Measurements from ENCODE around the gene LRCH1.
"Not testable (repeated sequence)": the region's sequence is repeated elsewhere in the genome, so short reads cannot be mapped to it uniquely, and the experiment has no call there.

Gene LRCH1

DNA sequence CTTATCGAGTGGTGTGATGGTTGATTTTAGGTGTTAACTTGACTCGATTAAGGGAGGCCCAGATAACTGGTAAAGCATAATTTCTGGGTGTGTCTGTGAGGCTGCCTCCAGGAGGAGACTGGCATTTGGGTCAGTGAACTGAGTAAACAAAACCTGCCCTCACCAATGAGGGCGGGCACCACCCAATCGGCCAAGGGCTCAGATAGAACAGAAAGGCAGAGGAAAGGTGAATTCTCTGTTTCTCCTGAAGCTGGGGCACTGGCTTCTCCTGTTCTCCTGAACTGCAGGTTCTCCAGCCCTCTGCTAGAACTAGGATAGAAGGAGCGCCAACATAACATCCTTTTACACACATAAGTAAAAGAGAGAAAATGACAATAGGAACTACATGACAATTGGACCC lies 208.9 kb downstream of the LRCH1 start:
- H3K9me3 ChIP-seq, result no peaks in the 10 kb centered on the region
- no peaks in the 10 kb centered on the region for H3K36me3 ChIP-seq
- DNase-seq, result no peak
- H3K4me1 ChIP-seq, result no peaks in the 10 kb centered on the region
- no peak for TF ChIP-seq CTCF (IDR thresholded peaks at IDR 0.05; ENCODE audit: low read depth, low read length)
- no peak overlapping the region for H3K4me3 ChIP-seq (ENCODE audit: low read depth, low read length)
- H3K27me3 ChIP-seq, result no peaks in the 10 kb centered on the region

DNA sequence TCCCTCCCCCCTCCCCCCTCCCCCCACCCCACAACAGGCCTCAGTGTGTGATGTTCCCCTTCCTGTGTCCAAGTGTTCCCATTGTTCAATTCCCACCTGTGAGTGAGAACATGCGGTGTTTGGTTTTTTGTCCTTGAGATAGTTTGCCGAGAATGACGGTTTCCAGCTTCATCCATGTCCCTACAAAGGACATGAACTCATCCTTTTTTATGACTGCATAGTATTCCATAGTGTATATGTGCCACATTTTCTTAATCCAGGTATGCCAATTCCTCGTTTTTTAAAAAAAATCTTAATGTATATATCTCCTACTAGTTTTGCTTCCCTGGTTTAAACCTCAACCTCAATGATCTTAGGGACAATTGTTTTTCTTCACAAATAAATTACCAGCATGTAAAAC lies 217.0 kb downstream of the LRCH1 start:
- H3K4me1 ChIP-seq; H3K9me3 ChIP-seq; H3K4me3 ChIP-seq (ENCODE audit: low read depth, low read length); H3K27me3 ChIP-seq; DNase-seq: not testable (repeated sequence)
- peaks cover 37% of the 10 kb centered on the region for H3K36me3 ChIP-seq

DNA sequence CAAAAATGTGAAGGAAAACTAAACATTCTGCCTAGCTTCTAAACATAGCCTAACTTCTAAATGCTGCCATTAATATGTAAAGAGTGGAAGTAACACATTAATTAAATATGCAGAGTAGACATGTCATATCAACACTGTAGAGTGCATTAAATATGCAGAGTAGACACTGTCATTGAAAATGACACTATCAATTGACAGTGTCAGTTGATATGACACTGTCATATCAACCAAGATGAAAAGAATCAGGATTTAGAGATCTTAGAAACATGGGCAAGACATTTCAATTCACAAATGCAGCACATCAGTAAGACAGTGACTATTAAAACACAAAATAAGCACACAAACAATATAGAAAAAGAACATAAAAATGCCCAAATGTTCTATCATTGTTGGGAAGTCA lies 218.7 kb downstream of the LRCH1 start:
- no peak for DNase-seq
- no peak for TF ChIP-seq CTCF (IDR thresholded peaks at IDR 0.05; ENCODE audit: low read depth, low read length)
- Histone ChIP-seq H3K4me3 (ENCODE audit: low read depth, low read length) (no peak overlapping the region), H3K27me3 (no peaks in the 10 kb centered on the region), H3K36me3 (peaks cover 52% of the 10 kb centered on the region), H3K4me1 (peaks cover 3% of the 10 kb centered on the region; the same call in 1 of the 2 replicates), H3K9me3 (no peaks in the 10 kb centered on the region)

- no peak for TF ChIP-seq CTCF (IDR thresholded peaks at IDR 0.05; ENCODE audit: low read depth, low read length)
- Histone ChIP-seq H3K9me3 (no peaks in the 10 kb centered on the region), H3K4me1 (peaks cover 3% of the 10 kb centered on the region; the same call in 1 of the 2 replicates), H3K36me3 (peaks cover 68% of the 10 kb centered on the region), H3K27me3 (no peaks in the 10 kb centered on the region), H3K4me3 (ENCODE audit: low read depth, low read length) (no peak overlapping the region)
- no peak for DNase-seq
Observed at GRCh38 chr13:46773541-46773940, 220.6 kb downstream of the LRCH1 start.

DNA sequence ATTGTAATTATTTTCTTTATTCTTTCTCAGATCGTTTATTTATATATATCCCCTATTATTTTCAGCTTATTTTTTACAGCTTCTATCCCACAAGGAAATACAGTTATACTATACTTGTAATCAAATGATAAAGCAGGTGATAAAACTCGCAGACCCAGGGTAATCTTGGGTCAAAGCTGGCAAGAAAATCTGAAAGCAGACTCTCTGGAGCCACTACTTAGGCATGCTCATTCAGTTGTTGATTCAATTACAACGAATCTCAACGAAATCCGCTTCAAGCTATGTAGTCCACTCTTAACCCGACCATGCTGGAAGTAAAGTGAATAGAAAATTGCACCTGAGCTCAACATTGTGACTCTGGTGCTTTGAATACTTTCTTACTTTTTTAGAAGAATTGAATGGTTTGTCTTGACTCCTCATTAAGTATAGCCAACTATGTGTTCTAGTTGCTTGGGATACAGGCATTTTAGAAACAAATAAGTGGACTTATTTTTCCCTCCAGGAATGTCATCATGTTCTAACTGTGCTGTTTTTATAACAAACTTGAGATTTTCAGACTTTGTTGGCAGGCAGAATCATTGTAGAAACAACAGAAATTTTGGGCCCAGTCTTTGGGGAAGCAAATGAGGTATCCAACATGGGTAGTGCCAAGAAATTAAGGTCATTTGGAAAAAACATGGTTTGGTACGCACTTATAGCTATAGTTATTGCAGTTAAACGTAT lies 222.6 kb downstream of the LRCH1 start:
- Histone ChIP-seq H3K9me3 (no peaks in the 10 kb centered on the region), H3K4me3 (ENCODE audit: low read depth, low read length) (no peak overlapping the region), H3K36me3 (peaks cover 80% of the 10 kb centered on the region), H3K27me3 (no peaks in the 10 kb centered on the region), H3K4me1 (peaks cover 3% of the 10 kb centered on the region; the same call in 1 of the 2 replicates)
- TF ChIP-seq CTCF (IDR thresholded peaks at IDR 0.05; ENCODE audit: low read depth, low read length), result no peak
- peak; percentile 19 for DNase-seq

DNA sequence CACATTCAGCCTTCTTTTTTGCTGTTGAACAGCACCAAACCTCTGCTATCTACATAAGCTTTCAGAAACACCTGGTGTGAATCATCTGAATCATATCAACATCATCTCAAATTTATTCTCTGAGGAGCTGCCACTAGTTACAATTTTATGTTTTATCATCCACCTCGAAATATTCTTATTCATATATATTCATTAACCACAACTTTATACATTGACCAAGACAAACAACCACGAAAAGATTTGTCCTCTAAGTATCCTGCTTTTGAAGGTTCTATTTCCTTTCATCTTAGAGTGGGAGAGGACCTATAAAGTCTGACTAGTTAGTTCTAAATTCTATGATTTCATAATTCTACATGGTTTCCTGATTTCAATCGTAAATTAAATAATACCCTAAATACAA lies 225.1 kb downstream of the LRCH1 start:
- no peak for DNase-seq
- no peaks in the 10 kb centered on the region for H3K27me3 ChIP-seq
- TF ChIP-seq CTCF (IDR thresholded peaks at IDR 0.05; ENCODE audit: low read depth, low read length), result no peak

More for the DNA sequence above, 225.1 kb downstream of the LRCH1 start:
- peaks cover 86% of the 10 kb centered on the region for H3K36me3 ChIP-seq
- no peaks in the 10 kb centered on the region for H3K9me3 ChIP-seq
- no peak overlapping the region for H3K4me3 ChIP-seq (ENCODE audit: low read depth, low read length)
- peaks cover 3% of the 10 kb centered on the region; the same call in 1 of the 2 replicates for H3K4me1 ChIP-seq

Data from BE2C (cell line).